ENCODE measurements around the gene BCAR1. TPM values are rescaled to one million over a fixed set of nuclear protein-coding genes. Genes with fewer than 3 reads are reported as not detected.

The BCAR1 gene
- polyA plus RNA-seq, 1 donor (not counting 4 experiments of a cell fraction or from before 2014, with no cell fraction given) = 17.8 TPM

DNA sequence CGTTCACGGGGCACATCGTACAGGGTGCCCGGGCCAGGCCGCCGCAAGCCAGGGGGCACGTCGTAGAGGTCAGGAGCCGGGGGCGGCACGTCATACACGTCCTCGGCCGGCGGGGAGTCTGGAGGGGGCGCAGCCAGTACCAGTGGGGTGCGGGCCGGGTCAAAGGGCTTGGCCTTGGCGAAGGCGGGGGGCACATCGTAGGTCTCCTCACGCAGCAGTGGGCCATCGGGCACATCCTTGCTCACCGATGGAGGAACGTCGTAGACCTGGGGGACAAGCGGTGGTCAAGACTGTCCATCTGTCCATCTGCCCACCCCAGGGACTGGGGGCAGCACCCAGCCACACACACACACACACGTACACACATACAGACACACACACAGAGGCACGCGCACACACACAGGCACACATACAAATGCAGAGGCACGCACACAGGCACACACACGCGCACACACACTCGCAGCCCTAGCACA is 15.7 kb downstream of the BCAR1 start:
- FAIRE-seq (no peak), DNase-seq (ENCODE audit: low read depth, low spot score) (no peak)
- H3K4me2 ChIP-seq (ENCODE audit: control insufficient read depth, extremely low read depth, insufficient read depth, low read depth, low read length) = no peak overlapping the region
- peaks cover 68% of the 10 kb centered on the region for H3K79me2 ChIP-seq (ENCODE audit: control insufficient read depth, insufficient read depth, low read length)
- no peaks in the 10 kb centered on the region for H3K9me3 ChIP-seq (ENCODE audit: control insufficient read depth, low read depth, low read length)
- no peak overlapping the region for H2AFZ ChIP-seq (ENCODE audit: control insufficient read depth, low read length)
- H3K27ac ChIP-seq (ENCODE audit: control insufficient read depth, insufficient read depth, low read length) = no peak overlapping the region
- no peak overlapping the region for H3K4me3 ChIP-seq (ENCODE audit: control insufficient read depth in 2 of 3, extremely low read depth in 1 of 3, insufficient read depth in 2 of 3, low read depth in 1 of 3, low read length in 3 of 3)
- TF ChIP-seq EZH2 (IDR thresholded peaks at IDR 0.05; ENCODE audit: low read length) = no peak
- TF ChIP-seq, protein P1, sequence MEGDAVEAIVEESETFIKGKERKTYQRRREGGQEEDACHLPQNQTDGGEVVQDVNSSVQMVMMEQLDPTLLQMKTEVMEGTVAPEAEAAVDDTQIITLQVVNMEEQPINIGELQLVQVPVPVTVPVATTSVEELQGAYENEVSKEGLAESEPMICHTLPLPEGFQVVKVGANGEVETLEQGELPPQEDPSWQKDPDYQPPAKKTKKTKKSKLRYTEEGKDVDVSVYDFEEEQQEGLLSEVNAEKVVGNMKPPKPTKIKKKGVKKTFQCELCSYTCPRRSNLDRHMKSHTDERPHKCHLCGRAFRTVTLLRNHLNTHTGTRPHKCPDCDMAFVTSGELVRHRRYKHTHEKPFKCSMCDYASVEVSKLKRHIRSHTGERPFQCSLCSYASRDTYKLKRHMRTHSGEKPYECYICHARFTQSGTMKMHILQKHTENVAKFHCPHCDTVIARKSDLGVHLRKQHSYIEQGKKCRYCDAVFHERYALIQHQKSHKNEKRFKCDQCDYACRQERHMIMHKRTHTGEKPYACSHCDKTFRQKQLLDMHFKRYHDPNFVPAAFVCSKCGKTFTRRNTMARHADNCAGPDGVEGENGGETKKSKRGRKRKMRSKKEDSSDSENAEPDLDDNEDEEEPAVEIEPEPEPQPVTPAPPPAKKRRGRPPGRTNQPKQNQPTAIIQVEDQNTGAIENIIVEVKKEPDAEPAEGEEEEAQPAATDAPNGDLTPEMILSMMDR (optimal IDR thresholded peaks at IDR 0.05 in 1 of 3, IDR thresholded peaks at IDR 0.05 in 1 of 3, conservative IDR thresholded peaks at IDR 0.05 in 1 of 3; ENCODE audit: extremely low read depth in 1 of 3, insufficient read depth in 2 of 3, low read length in 3 of 3) = no peak
- H4K20me1 ChIP-seq (ENCODE audit: control insufficient read depth, extremely low read depth, insufficient read depth, low read length) = peaks cover 9% of the 10 kb centered on the region
- no peaks in the 10 kb centered on the region for H3K9me1 ChIP-seq (ENCODE audit: control insufficient read depth, extremely low read depth, insufficient read depth, low read length)
- dilution Hi-C loops (cut with MboI; ENCODE audit: extremely low pct_ligation_motif_present, low sequenced_read_pairs) = loop anchor here (25.0 kb wide), 1 partner anchor 152 kb away; no protein-coding TSS in a partner anchor
- peaks cover 27% of the 10 kb centered on the region for H3K4me1 ChIP-seq (ENCODE audit: control insufficient read depth, extremely low read depth, insufficient read depth, low read length)
- H3K27me3 ChIP-seq (ENCODE audit: control insufficient read depth, extremely low read depth, insufficient read depth, low read length) = no peaks in the 10 kb centered on the region
- H3K9ac ChIP-seq (ENCODE audit: control insufficient read depth, extremely low read depth, insufficient read depth, low read length) = no peak overlapping the region
- peaks cover 38 to 53% of the 10 kb centered on the region in 2 experiments for H3K36me3 ChIP-seq (ENCODE audit: control insufficient read depth in 2 of 2, extremely low read depth in 1 of 2, insufficient read depth in 2 of 2, low read length in 2 of 2)

DNA sequence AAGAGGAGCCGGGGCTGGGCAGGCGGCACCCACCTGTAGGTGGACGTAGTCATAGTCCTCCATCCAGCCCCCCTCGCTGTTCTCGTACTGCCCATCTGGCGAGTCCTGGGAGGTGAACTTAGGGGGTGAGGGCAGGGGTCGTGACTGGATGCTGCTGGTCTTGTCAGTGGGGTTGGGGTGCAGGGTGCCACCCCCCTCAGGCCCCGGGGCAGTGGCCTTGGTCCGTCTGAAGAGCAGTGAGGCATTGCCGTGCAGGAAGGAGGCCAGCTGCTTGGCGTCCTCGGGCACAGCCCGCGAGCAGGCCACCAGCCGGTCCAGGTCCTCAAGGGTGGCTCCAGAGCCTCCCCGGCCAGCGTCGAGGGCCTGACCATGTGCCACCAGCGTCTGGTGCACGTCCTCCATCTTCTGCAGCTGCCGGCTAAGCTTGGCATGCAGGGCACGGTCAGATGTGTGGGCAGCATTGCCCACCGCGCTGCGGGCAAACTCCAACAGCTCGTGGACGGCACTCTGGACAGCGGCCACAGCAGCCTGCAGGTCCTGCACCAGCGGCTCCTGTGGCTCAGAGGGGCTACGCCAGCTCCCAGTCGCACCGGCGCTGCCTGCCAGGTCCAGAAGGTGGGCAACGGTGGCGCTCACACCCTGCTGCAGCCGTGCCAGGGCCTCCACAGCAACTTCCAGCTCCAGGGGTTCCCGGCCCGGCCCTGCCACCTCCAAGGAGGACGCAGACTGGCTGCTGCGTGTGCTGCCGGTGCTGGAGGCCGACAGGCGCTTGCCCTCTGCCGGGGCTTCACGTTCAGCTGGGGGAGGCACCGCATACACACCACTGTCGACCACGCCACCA is 16.3 kb downstream of the BCAR1 start:
- Histone ChIP-seq H3K36me3 (ENCODE audit: control insufficient read depth in 2 of 2, extremely low read depth in 1 of 2, insufficient read depth in 2 of 2, low read length in 2 of 2) (peaks cover 35 to 53% of the 10 kb centered on the region in 2 experiments), H3K9me3 (ENCODE audit: control insufficient read depth, low read depth, low read length) (no peaks in the 10 kb centered on the region), H3K4me2 (ENCODE audit: control insufficient read depth, extremely low read depth, insufficient read depth, low read depth, low read length) (no peak overlapping the region), H3K4me1 (ENCODE audit: control insufficient read depth, extremely low read depth, insufficient read depth, low read length) (peaks cover 26% of the 10 kb centered on the region), H3K79me2 (ENCODE audit: control insufficient read depth, insufficient read depth, low read length) (peaks cover 64% of the 10 kb centered on the region), H3K9ac (ENCODE audit: control insufficient read depth, extremely low read depth, insufficient read depth, low read length) (no peak overlapping the region), H3K4me3 (ENCODE audit: control insufficient read depth in 2 of 3, extremely low read depth in 1 of 3, insufficient read depth in 2 of 3, low read depth in 1 of 3, low read length in 3 of 3) (no peak overlapping the region), H3K27me3 (ENCODE audit: control insufficient read depth, extremely low read depth, insufficient read depth, low read length) (no peaks in the 10 kb centered on the region), H3K9me1 (ENCODE audit: control insufficient read depth, extremely low read depth, insufficient read depth, low read length) (no peaks in the 10 kb centered on the region), H4K20me1 (ENCODE audit: control insufficient read depth, extremely low read depth, insufficient read depth, low read length) (peaks cover 4% of the 10 kb centered on the region), H2AFZ (ENCODE audit: control insufficient read depth, low read length) (no peak overlapping the region), H3K27ac (ENCODE audit: control insufficient read depth, insufficient read depth, low read length) (no peak overlapping the region)
- TF ChIP-seq, protein P1 (optimal IDR thresholded peaks at IDR 0.05 in 1 of 3, IDR thresholded peaks at IDR 0.05 in 1 of 3, conservative IDR thresholded peaks at IDR 0.05 in 1 of 3; ENCODE audit: extremely low read depth in 1 of 3, insufficient read depth in 2 of 3, low read length in 3 of 3) = no peak
- TF ChIP-seq EZH2 (IDR thresholded peaks at IDR 0.05; ENCODE audit: low read length) = no peak
- dilution Hi-C loops (cut with MboI; ENCODE audit: extremely low pct_ligation_motif_present, low sequenced_read_pairs) = loop anchor here (25.0 kb wide), 1 partner anchor 152 kb away; no protein-coding TSS in a partner anchor
- FAIRE-seq (no peak), DNase-seq (ENCODE audit: low read depth, low spot score) (no peak)

Measured in keratinocyte (primary cell).